Endothelial cell of hepatic sinusoid (primary cell): ENCODE data around the gene S100P.
"Not testable (repeated sequence)": the region's sequence is repeated elsewhere in the genome, so short reads cannot be mapped to it uniquely, and the experiment has no call there.

Experiments used
- in situ Hi-C: cut with HindIII; loops from 2 replicates; pipeline ENCODE4 v1.10.0; 2017; ENCODE audit warnings: low sequenced_read_pairs

S100P gene

GRCh38 chr4:6693231-6694176 is at the start of gene S100P:
Gene S100P, plus strand, starts transcription at chr4:6693878. Its CDS starts 55 bp downstream, at chr4:6693933.
- in situ Hi-C loops: no loop called here

DNA sequence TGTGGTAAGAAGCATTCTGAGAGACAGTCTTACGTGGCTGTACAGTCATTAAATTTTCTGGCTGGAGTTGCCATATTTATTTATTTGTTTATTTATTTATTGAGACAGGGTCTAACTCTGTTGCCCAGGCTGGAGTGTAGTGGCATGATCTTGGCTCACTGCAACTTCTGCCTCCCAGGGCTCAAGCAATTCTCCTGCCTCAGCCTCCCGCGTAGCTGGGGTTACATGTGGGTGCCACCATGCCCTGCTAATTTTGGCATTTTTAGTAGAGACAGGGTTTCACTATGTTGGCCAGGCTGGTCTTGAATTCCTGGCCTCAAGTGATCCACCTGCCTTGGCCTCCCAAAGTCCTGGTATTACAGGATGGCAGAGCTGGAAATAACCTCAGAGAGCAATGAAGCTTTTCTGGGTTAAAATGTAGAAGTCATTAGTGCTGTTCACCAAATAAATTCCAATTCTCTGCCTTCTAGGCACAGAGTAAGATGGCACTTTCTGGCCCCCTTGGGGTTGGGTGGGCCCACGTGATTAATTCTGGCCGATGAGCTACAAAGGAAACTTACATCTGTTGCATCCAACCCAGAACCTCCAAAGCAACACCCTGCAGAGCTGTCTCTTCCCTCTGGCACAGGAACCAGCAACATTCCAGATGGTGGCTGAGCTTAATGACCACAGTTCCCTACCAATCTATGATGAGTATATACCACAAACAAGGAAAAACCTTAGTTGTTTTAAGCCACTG is 48.7 kb upstream of the S100P start:
- in situ Hi-C loops: no loop called here

DNA sequence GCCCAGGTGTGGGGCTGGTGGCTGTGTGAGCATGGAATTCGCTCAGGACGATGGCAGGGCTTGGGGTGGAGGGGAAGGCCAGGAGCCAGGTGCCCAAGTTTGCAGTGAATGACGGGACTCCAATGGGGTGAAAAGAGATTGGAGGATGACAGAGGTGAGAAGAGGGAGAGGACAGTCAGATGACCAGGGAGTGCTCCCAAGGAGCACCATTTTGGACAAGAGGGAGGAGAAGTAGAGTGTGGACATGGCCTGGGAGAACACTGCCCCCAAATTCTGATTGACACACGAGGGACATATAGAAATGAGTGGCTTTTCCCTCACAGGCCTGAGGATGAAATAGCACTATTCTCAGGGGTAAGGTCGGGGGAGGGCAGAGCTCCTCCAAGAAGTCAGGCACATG is 46.5 kb upstream of the S100P start:
- in situ Hi-C loops: no loop called here

- in situ Hi-C loops: no loop called here
Observed at GRCh38 chr4:6647582-6648230, 46.0 kb upstream of the S100P start.

- in situ Hi-C loops: no loop called here
Observed at GRCh38 chr4:6649216-6649615, 44.5 kb upstream of the S100P start.

DNA sequence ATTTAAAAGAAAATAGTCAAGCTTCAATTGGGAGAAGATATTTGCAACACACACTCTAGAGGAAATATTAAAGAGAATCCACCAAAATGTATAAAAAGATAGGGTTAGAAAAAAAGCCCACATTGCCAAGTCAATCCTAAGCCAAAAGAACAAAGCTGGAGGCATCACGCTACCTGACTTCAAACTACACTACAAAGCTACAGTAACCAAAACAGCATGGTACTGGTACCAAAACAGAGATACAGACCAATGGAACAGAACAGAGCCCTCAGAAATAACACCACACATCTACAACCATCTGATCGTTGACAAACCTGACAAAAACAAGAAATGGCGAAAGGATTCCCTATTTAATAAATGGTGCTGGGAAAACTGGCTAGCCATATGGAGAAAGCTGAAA is 39.5 kb upstream of the S100P start:
- in situ Hi-C loops: not testable (repeated sequence)

GRCh38 chr4:6655291-6655690 is 38.4 kb upstream of the S100P start:
- in situ Hi-C loops: not testable (repeated sequence)

DNA sequence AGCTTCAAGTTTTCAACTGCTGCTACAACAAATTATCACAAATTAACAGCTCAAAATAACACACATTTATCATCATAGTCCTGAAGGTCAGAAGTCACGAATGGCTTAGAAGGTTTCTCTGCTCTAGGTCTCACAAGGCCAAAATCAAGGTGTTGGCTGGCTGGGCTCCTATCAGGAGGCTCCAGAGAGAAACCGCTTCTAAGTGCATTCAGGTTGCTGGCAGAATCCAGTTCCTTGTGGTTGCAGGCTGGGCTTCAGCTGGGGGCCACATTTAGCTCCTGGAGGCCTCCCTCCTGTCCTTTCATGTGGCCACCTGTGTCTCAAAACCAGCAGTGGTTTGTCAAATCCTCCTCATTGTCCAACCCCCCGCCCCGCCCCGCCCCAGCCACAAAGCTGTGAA is 37.8 kb upstream of the S100P start:
- in situ Hi-C loops: no loop called here

GRCh38 chr4:6657242-6658208 is 36.2 kb upstream of the S100P start:
- in situ Hi-C loops: no loop called here

GRCh38 chr4:6658209-6658595 is 35.5 kb upstream of the S100P start:
- in situ Hi-C loops: no loop called here

DNA sequence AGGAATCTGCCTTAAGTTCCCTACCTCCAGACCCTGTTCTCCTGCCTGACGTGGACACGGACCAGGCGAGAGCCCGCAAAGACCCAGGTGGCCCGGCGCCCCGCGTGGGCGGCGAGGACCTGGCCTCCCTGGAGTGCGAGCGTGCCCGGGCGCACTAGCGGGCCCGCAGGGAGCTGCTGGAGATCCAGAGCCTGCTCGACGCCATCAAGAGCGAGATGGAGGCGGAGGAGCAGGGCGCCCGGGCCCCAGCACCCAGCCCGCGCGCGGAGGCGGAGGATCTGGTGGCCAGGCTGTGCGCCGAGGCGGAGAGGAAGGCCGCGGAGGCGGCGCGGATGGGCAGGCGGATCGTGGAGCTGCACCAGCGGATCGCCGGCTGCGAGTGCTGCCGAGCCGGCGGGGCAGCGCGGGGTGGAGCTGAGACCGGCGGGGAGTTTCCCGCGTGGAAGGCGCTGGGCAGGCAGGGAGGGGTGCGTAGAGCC is 35.0 kb upstream of the S100P start:
- in situ Hi-C loops: no loop called here

- in situ Hi-C loops: loop anchor here (5.0 kb wide), 3 partner anchors 58 to 88 kb away; no protein-coding TSS in a partner anchor
Observed at GRCh38 chr4:6659897-6660296, 33.8 kb upstream of the S100P start.

DNA sequence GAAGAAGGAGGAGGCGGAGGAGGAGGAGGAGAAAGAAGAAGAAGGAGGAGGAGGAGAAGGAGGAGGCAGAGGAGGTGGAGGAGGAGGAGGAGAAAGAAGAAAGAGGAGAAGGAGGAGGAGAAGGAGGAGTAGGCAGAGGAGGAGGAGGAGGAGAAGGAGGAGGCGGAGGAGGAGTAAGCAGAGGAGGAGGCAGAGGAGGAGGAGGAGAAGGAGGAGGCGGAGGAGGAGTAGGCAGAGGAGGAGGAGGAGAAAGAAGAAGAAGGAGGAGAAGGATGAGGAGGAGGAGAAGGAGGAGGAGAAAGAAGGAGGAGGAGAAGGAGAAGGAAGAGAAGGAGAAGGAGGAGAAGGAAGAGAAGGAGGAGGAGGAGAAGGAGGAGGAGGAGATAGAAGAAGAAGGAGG is 33.2 kb upstream of the S100P start:
- in situ Hi-C loops: loop anchor here (5.0 kb wide), 3 partner anchors 58 to 88 kb away; no protein-coding TSS in a partner anchor

DNA sequence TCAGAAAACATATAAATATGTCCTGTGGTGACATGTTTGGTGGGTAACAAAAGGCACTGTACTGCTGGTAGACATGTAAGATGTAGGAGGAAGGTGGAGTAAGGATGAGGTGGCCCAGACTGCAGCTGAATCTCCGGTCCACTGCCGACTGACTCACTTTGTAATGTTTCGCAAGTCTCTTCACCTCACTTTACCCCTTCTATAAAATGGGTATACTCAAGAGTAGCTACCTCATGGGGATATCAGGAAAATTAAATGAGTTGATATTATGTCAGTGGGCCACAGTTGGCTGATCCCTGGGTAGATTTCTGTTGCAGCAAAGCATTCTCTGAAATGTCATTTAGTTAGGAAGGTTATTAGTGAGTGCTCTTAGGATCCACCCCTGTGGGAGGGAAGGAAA is 31.1 kb upstream of the S100P start:
- in situ Hi-C loops: loop anchor here (5.0 kb wide), 3 partner anchors 60 to 90 kb away; no protein-coding TSS in a partner anchor

DNA sequence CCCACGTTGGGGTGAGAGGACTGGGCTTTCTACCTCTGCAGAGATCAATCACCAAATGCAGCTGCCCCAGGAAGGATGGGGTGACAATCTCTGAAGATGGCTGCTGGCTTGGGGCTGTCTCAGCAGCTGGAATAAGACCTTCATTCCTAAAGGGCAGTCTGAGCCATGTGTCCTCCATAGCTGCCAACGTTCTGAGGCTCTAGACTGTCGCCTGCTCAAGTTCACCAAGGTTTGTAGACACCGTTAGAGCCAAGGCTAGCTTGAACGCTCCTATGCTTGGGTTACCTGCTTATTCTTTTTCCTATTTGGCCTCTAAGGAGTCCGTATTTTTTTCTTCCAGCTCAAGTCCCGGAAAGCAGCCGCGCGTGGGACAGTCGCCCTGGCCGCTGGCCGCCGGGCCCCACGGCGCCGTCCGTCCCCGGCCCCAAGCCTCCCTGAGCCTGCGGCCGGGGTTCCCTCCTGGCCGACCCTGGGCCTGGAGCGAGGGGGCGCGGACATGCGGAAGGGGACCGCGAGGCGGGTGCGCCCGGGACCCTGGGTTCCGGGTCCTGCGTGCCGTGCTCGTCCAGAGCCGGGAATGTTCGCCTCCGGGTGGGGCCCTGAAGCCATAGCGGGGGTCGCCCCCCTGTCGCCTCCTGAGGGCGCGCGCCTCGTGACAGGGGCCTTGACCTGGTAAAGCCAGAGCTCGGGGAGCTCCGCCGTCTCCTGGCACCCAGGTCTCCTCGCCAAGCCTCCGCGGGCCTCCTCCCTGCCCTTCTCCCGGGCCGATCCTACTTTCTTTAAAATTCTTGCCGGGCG is 29.9 kb upstream of the S100P start:
- in situ Hi-C loops: loop anchor here (5.0 kb wide), 3 partner anchors 61 to 91 kb away; no protein-coding TSS in a partner anchor

DNA sequence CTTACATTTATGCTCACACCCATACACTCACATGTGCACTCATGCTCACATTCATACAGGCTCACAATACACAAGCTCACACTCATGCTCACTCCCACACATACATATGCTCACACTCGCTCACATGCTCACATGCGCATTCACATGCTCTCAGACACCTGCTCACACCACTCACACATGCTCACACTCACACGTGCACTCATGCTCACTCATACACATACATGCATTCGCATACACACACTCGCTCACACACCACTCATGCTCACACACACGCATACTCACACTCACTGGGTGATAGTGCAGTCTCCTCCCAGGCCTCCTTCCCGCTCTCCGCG is 28.4 kb upstream of the S100P start:
- in situ Hi-C loops: no loop called here

- in situ Hi-C loops: no loop called here
Observed at GRCh38 chr4:6668391-6668790, 25.3 kb upstream of the S100P start.

GRCh38 chr4:6671648-6672047 is 22.0 kb upstream of the S100P start:
- in situ Hi-C loops: no loop called here

- in situ Hi-C loops: no loop called here
Observed at GRCh38 chr4:6672131-6672530, 21.5 kb upstream of the S100P start.
